HG03565 (cell line): ENCODE measurements around the gene TK1.
"Not testable (repeated sequence)": the region's sequence is repeated elsewhere in the genome, so short reads cannot be mapped to it uniquely, and the experiment has no call there.

ENCODE experiments used
- ATAC-seq: cut with Tn5 transposase; IDR thresholded peaks from one replicate; pipeline ENCODE4 v1.9.1; 2021; ENCODE audit warnings: mild to moderate bottlenecking, moderate library complexity; ENCODE audit not compliant: unreplicated experiment

The TK1 gene

DNA sequence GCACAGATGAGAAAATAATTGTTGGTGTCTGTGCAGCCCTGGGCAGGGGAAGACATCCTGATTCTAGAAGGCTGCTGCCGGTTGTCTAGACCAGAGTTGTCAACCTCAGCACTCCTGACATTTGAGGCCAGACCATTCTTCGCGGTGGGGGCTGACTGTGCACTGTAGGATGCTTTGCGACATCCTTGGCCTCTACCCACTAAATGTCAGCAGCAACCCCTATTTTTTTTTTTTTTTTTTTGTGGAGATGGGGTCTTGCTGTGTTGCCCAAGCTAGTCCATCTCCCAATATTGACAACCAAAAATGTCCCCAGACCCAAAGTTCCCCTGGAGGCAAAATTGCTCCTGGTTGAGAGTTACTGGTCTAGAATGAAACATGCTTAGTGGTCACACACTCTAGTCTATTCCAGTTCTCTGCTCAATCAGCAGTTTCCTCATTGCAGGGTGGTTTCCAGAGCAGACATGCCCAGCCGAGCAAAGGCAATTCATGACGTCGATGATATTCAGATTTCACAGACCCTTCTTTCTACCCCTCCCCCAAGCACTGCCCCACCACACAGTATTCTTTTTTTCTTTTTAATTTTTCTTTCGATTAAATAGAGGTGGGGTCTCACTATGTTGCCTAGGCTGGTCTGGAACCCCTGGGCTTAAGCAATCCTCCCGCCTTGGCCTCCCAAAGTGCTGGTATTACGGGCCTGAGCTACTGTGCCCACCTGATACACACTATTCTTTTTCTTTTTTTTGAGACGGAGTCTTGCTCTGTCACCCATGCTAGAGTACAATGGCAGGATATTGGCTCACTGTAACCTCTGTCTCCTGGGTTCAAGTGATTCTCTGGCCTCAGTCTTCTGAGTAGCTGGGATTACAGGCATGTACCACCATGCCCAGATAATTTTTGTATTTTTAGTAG, 31.7 kb downstream of the TK1 start:
- ATAC-seq, result peak; percentile 67

DNA sequence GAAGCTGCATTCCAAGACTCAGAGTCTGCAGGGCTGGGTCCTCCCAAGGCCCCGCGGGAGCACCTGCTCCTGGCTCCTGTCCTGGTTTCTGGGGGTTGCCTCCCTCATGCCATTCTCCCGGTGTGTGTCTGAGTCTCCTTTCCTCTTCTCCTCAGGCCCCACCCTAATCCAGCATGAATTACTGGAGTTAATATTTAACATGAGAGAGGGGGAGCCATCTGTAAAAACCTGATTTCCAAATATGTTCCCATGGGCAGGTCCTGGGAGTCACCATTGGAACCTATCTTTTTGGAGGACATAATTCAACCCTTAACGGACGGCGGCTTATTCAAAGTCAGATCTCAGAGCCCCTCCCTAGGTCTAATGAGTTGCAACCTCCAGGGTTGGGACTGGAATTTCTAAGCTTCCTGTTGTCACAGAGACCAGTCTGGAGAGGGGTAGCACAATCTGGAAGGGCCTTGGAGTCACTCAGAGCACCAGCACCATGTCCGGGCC, 35.3 kb downstream of the TK1 start:
- no peak for ATAC-seq

DNA sequence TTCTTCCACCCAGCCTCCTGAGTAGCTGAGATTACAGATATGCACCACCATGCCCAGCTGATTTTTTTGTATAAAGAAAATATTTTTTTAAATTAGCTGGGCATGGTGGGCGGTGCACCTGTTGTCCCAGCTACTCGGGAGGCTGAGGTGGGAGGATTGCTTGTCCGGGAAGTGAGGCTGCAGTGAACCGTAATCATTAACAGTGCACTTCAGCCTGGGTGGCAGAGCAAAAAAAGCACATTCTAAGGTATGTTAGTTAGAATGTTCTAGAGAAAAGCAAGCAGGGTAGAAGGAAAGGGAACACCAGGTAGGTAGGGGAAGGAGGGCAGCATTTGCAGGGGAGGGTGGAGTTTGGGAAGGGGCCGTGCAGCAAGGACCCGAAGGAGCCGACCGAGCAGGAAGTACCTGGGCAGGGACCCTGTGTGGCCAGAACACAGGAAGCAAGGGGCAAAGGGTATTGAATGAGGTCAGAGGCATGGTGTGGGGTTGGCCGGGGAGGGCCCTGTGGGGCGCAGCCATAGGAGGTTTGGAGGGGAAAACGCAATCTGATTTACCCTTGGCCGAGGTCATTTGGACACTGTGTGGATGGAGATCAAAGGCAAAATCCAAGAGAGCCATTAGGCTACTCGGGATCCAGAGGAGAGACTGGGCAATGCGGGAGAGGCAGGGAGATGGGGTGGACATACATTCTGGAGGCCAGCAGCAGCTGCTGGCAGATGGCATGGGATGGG, 38.4 kb downstream of the TK1 start:
- ATAC-seq, result no peak

DNA sequence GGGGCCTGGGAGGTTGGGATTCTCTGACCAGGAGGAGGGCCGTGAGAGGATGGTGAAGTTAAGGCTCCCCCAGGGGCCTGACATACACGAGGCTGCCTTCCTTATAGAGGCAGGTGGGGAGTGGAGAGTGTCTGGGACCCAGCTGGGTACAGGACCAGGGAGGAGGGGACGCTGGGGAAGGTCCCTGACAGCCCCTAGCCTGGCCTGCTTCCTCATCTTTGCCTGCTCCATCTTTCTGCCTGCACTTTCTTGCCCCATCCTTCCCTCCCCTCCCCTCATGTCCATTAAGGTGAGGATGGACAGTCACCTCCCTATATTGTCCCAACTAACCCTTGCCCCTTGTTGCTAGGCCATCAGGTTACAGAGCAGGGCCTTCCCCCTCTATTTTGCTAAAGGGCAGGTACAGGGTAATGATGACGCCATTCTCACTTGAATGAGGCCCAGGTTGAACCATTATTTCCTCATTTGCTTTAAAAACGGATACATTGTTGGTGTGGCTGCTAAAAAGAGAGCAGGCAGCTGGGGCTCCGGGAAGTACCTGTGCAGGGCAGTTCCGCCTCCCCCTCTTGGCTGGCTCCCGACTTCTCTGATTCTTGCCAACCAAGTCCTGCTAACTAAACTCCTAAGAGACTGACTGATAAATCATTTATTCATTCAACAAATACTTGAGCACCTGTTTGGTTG, 39.4 kb downstream of the TK1 start:
- ATAC-seq, result no peak

DNA sequence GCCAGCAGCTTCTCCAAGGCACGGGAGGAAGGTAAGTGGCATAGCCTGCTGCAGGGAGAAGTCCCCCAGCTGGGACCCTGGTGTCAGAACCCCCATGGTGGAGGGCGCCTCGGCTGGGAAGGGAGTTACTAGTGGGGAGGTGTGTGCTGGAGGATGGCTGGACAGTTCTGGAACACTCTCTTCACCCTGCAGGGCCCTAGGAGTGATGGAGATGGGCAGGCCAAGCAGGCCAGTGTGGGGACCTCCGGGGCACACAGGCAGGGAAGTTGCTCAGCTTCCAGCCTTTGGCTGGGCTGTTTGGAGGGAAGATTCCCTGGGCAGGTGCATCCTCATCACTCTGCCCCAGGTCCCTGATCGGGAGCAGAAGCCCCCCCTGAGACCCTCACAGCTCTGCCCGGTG, 40.0 kb downstream of the TK1 start:
- no peak for ATAC-seq

DNA sequence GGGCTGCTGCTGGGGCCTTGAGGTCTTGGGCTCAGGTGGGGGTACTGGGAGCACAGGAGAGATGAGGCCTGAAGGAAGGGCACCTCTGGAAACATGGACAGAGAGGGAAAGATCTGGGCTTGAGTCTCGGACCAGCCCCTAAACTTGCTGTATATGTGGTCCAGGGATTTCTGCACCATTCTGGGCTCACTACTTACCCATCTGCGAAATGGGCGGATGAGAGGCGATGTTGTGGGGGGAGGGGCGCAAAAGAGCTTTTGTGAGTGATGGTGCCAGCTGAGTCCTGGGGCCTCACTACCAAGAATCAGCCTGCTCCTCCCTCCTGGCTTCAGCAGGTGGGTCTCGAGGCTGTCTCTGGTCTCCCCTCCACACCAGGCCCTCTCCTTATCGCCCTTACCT, 40.4 kb downstream of the TK1 start:
- no peak for ATAC-seq

DNA sequence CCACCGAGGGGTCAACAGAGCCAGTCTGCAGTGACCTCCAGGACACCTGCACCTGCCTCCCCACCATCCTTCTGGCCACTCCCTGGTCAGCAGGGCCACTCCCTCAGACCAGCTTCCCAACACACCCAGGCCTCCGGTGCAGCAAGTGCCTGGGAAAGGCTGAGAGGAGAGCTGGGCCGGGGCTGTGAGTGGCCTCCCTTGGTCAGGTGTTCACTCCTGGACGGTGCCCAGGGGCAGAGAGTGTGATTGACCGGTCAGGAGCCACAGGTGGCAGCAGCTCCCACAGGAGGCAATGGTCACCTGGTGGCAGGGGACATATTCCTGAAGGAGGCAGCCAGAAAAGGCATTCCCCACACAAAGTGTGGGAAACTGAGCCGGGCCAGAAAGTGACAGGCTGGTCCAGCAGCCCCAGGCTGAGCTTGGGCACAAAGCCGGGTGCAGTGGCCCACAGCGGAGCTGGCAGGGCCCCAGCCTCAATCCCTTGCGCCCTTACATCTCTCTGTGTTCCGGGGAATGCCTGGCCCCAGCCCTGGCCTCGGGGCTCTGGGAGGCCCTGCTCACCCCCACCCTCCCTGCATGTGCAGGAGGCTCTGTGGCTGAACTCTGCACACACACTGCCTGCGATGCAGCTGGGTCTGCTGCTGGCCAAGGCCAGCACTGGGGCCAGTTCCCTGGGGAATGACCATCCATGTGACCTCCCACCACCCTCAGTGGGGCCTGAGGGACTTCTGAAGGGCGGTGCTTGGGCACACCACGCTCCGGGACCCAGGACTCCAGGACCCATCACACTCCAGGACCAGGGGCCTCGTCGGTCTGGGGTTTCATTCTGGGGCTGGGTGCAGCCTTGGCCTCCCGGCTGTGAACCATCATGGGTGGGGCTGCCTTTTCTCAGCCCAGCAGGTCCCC, 41.9 kb downstream of the TK1 start:
- ATAC-seq, result no peak

DNA sequence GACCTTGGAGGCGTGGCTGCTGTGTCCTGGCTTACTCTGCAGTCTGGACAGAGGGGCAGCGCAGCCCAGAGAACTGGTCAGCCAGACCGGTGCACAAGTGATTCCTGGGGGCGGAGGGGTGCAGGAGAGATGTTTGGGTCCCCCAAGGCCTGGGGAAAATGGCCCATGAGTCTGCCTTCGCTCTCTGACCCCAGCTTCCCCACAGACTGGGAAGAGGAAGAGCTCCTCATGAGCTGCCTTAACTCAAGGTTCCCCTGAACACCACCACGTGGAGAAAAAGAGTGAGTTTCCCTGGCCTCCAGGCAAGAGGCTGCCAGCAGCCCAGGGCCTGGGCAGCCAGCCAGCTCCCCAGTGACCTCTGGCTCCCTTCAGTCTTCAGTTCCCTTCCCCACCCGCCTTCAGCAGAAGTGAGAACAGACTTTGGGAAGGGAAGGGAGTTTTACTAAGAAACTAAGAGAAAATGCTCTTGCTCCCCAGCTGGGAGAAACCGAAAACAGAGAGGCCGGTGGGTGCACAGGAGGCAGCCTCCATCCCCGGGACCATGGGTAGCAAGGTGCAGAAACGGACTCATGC, 42.6 kb downstream of the TK1 start:
- no peak for ATAC-seq

DNA sequence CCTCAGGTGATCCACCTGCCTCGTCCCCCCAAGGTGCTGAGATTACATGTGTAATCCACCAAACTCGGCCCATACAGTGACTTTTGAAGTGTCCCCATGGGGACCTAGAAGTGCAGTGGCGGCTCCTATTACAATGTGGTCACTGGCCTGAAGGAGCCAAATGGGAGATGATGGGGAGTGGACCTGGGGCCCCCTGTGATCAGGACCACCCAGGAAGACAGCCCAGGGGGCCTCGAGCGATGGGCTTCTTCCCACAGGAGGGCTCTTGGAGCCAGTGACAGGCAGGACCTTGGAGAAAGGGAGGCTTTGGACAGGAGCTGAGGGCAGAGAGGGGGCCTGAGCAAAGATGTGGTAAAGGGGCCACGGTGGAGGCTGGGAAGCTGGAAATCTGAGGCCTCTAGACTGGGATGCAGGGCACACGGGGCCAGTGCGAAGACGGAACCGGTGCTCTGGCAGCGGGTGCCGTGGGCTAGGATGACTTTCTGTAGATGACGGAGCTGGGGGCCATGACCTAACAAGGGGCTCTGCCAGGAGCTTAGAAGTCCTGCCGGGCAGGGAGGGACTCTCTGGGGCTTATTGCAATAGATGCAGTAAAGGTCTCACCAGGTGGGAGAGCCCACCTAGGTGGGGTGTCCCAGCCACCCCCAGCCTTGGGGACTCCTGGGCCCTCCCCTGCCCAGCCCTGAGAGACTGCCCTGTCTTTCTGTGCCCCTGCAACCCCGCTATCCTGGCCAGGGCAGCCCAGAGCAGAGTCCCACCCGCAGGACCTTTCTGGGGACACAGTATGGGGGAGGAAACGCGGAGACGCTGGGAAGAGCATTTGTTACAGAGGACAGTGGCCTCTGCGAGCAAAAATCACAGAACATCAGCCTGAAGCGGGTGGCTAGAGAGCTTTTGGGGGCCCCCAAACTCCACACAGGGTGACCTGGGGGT, 43.4 kb downstream of the TK1 start:
- ATAC-seq, result no peak

DNA sequence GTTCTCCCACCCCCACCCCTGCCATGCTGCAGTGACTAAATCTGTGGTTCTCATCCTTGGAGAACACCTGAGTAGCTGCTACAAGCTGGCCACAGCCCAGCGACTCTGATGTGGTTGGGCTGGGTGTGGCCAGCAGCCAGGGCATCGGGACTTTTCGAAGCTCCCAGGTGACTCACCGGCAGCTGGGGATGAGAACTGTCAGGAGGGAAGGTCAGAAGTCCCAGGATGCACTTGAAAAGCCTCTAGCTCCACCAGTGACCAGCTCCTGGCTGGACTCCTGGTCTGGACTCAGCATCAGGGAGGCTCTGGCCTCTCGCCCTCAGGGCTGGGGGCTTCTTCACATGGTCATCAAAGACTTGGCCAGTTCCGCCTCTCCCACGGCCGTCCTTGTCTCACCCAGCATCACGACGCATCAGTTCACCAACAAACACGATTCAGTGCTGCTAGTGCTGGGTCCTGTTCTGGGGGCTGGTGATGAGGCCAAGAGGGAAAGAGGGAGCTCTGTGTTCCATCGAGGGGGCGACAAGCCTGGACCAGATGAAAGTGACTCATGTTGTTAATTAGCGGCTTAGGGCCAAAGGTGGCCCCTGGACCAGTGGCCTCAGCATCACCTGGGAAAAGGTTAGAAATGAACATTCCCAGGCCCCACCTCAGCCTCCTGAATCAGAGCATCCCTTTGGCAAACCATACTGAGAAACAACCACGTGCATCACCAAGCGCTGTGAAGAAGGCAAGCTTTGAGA, 44.6 kb downstream of the TK1 start:
- ATAC-seq, result no peak

DNA sequence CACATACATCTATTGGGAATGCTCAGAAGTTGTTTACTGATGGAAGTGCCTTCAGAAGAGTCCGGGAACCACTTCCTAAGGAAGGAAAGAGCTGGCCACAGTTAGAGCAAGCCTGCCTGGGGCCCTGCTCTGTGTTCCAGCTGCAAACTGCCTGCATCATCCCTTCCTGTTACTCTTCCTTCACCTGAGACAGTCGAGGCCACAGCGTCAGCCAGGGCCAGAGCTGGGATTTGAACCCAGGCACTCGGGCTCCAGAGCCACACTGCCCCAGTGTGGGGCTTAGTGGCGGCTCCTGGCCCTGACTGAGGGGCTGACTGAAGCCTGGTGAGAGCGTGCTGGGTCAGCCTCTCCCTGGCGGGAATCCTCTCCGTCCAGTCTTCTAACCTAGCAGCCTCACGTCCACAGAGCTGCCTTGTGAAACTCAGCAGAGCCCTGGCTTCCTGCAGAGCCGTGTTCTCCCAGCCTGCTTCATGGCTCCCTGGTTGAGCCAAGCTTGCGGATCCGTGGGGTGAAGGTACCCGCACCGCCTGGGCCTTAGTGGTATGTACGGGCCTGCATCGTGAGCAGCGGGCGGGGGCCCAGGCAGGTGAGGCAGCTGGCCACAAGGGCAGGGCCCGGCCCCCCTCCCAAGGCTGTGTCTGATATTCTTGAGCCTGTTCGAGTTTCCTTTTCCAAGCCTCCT, 45.3 kb downstream of the TK1 start:
- no peak for ATAC-seq

DNA sequence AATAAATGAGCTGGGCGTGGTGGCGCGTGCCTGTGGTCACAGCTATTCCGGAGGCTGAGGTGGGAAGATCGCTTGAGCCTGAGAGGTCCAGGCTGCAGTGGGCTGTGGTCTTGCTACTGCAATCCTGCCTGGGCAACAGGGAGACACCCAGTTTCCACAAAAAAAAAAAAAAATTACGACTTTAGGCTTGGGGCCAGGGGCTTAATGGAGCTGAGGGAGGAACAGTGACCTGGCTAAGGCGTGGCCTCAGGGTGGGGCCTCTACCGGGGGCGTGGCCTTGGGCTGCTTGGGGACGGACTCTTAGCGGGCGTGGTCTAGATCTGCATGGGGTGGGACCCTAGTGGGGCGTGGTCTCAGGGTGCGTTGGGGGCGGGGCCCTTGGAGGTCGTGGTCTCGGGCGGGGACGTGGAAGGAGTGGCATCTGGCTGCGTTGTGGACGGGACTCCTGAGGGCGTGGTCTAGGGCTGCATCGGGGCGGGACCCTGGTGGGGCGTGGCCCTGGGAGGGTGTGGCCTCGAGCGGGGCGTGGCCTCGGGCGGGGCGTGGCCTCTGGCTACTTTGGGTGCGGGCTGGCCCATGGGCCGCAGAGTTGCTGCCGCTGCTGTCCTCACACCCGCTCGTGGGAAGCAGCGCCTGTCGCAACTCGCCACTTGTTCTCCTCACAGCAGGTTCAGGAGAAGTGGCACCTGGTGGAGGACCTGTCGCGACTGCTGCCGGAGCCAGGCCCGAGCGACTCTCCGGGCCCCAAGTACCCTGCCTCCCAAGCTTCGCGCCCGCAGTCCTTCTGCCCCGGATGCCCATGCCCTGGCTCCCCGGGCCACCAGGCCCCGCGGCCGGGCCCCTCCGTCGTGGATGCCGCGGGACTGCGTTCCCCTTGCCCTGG, 46.4 kb downstream of the TK1 start:
- ATAC-seq, result peak; percentile 63

DNA sequence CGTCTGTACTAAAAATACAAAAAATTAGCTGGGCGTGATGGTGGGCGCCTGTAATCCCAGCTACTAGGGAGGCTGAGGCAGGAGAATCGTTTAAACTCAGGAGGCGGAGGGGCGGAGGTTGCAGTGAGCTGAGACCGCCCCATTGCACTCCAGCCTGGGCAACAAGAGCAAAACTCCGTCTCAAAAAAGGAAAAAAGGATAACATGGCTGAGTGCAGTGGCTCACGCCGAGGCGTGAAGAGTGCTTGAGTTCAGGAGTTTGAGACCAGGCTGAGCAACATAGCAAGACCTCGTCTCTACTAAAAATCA, 47.0 kb downstream of the TK1 start:
- ATAC-seq, result not testable (repeated sequence)

DNA sequence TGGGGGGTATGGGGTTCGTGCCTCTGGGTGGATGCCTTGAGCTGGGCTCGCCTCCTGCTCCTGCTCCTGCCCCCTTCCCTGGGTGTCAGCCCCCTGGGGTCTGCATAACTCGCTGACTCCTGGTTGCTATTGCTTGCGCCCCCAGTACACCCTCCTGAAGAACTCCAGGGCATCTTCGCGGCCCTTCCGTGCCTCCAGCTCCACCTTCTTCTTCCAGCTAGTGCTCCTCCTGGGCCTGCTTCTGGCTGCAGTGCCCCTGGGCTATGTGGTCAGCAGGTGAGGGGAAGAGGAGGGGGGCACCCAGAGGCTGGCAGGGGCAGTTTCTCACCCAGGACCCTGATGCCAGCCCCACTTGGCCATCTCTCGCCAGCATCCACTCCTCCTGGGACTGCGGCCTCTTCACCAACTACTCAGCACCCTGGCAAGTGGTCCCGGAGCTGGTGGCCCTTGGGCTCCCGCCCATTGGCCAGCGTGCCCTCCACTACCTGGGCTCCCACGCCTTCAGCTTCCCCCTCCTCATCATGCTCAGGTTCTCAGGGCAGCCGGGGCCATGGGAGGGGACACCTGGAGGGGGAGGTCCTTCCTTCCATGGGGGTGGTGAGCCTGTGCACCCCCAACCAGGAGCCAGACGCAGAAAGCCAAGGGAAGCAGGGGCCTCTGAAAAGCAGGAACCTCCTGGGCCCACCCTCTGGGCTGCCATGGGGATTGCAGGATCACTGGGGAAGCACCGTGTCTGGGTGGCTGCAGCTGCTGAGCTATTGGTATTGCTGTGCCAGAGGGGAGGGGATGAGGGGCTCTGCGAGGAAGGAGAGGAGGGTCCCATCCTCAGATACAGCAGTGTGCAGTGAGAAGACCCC, 48.4 kb downstream of the TK1 start:
- ATAC-seq, result no peak

DNA sequence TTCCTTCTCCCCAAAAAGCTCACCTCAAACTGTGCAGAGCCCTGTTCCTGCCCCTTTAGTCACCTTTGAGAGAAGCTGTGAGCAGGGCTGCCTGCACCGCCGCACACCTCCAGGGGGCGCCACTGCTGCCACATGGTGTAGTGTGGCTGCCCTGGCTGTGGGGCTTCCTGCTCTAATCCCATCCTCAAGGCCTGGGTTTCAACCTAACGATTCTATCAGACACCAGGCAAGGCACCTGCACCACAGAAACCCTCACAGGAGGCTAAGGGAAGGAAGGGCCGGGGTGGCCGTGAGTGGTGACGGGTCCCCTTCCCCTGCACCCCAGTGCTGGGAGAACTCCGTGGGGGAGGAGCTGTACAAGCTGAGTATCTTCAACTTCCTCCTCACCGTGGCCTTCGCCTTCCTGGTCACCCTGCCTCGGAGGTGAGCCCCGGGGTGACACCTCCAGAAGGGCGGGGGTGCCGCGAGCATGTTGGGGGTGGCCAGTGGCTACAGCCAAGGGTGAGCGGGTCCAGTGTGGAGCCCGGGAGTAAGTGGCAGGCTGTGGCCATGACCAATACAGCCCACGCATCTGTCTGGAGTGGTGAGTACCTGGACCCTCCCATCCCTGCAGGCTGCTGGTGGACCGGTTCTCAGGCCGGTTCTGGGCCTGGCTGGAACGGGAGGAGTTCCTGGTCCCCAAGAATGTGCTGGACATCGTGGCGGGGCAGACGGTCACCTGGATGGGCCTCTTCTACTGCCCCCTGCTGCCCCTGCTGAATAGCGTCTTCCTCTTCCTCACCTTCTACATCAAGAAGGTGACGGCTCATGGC, 49.3 kb downstream of the TK1 start:
- no peak for ATAC-seq
